ENCODE data around the gene HLA-DMB.

HLA-DMB gene

GRCh38 chr6:32971581-32972352, 30.9 kb upstream of the HLA-DMB start:
- DNase-seq (ENCODE audit: low read depth): peak; percentile 99

- DNase-seq (ENCODE audit: low read depth): no peak
Observed at GRCh38 chr6:32971242-32971580, 30.4 kb upstream of the HLA-DMB start.

- DNase-seq (ENCODE audit: low read depth): peak; percentile 53
Observed at GRCh38 chr6:32970413-32971241, 29.8 kb upstream of the HLA-DMB start.

GRCh38 chr6:32969685-32970412, 29.0 kb upstream of the HLA-DMB start:
- peak; percentile 92 for DNase-seq (ENCODE audit: low read depth)

- peak; percentile 80 for DNase-seq (ENCODE audit: low read depth)
Observed at GRCh38 chr6:32968867-32969684, 28.2 kb upstream of the HLA-DMB start.

- DNase-seq (ENCODE audit: low read depth): peak; percentile 91
Observed at GRCh38 chr6:32968093-32968866, 27.5 kb upstream of the HLA-DMB start, which contains the start of gene BRD2. Gene BRD2, plus strand, starts transcription at chr6:32968594. Its CDS starts 4,305 bp downstream, at chr6:32972899.

- no peak for DNase-seq (ENCODE audit: low read depth)
Observed at GRCh38 chr6:32967151-32968091, 26.6 kb upstream of the HLA-DMB start.

GRCh38 chr6:32964776-32965175, 23.9 kb upstream of the HLA-DMB start:
- no peak for DNase-seq (ENCODE audit: low read depth)

GRCh38 chr6:32963866-32964265, 23.0 kb upstream of the HLA-DMB start:
- no peak for DNase-seq (ENCODE audit: low read depth)

GRCh38 chr6:32962213-32962826, 21.5 kb upstream of the HLA-DMB start:
- DNase-seq (ENCODE audit: low read depth): no peak

- DNase-seq (ENCODE audit: low read depth): no peak
Observed at GRCh38 chr6:32960563-32960962, 19.7 kb upstream of the HLA-DMB start.

GRCh38 chr6:32956176-32956575, 15.3 kb upstream of the HLA-DMB start:
- DNase-seq (ENCODE audit: low read depth): no peak

GRCh38 chr6:32954986-32955802, 14.4 kb upstream of the HLA-DMB start:
- no peak for DNase-seq (ENCODE audit: low read depth)

- no peak for DNase-seq (ENCODE audit: low read depth)
Observed at GRCh38 chr6:32954267-32954666, 13.4 kb upstream of the HLA-DMB start.

GRCh38 chr6:32953775-32954174, 12.9 kb upstream of the HLA-DMB start:
- no peak for DNase-seq (ENCODE audit: low read depth)

GRCh38 chr6:32952817-32953739, 12.2 kb upstream of the HLA-DMB start, which contains the start of gene HLA-DMA:
Gene HLA-DMA, minus strand, starts transcription at chr6:32953097. Its CDS starts 61 bp downstream, at chr6:32953036.
- peak; percentile 69 for DNase-seq (ENCODE audit: low read depth)

GRCh38 chr6:32950449-32950848, 9.6 kb upstream of the HLA-DMB start:
- no peak for DNase-seq (ENCODE audit: low read depth)
